ENCODE results near the gene PDE1C.

PDE1C gene

GRCh38 chr7:31819031-31819430, 251.2 kb downstream of the PDE1C start:
- DNase-seq: no peak

GRCh38 chr7:31816810-31817209, 253.4 kb downstream of the PDE1C start:
- DNase-seq: no peak

GRCh38 chr7:31815796-31816195, 254.4 kb downstream of the PDE1C start:
- no peak for DNase-seq

- no peak for DNase-seq
These were observed 256.0 kb downstream of the PDE1C start for GRCh38 chr7:31814187-31814586.

GRCh38 chr7:31811650-31812461, 258.4 kb downstream of the PDE1C start:
- no peak for DNase-seq

GRCh38 chr7:31805209-31805818, 264.9 kb downstream of the PDE1C start:
- DNase-seq: no peak

GRCh38 chr7:31796375-31796774, 273.8 kb downstream of the PDE1C start:
- no peak for DNase-seq

GRCh38 chr7:31794851-31795344, 275.3 kb downstream of the PDE1C start:
- DNase-seq: no peak

GRCh38 chr7:31791881-31792280, 278.3 kb downstream of the PDE1C start:
- no peak for DNase-seq

GRCh38 chr7:31788883-31789680, 281.1 kb downstream of the PDE1C start:
- no peak for DNase-seq

- DNase-seq: no peak
These were observed 281.8 kb downstream of the PDE1C start for GRCh38 chr7:31788445-31788844.

- DNase-seq: no peak
These were observed 283.9 kb downstream of the PDE1C start for GRCh38 chr7:31786326-31786725.

- no peak for DNase-seq
These were observed 285.1 kb downstream of the PDE1C start for GRCh38 chr7:31785101-31785500.

GRCh38 chr7:31783221-31783620, 287.0 kb downstream of the PDE1C start:
- DNase-seq: no peak

GRCh38 chr7:31782411-31782991, 287.7 kb downstream of the PDE1C start:
- DNase-seq: no peak

- DNase-seq: no peak
These were observed 291.9 kb downstream of the PDE1C start for GRCh38 chr7:31778296-31778695.

GRCh38 chr7:31776616-31777015, 293.6 kb downstream of the PDE1C start:
- DNase-seq: no peak

GRCh38 chr7:31775556-31775955, 294.7 kb downstream of the PDE1C start:
- DNase-seq: no peak

- no peak for DNase-seq
These were observed 298.0 kb downstream of the PDE1C start for GRCh38 chr7:31772211-31772610.

- no peak for DNase-seq
These were observed 302.4 kb downstream of the PDE1C start for GRCh38 chr7:31767686-31768358.

GRCh38 chr7:31764462-31764861, 305.7 kb downstream of the PDE1C start:
- no peak for DNase-seq

GRCh38 chr7:31763548-31763947, 306.7 kb downstream of the PDE1C start:
- no peak for DNase-seq

- DNase-seq: no peak
These were observed 308.6 kb downstream of the PDE1C start for GRCh38 chr7:31761646-31762045.

All from CD4-positive, alpha-beta T cell treated with Interleukin-17A for 4 hours (primary cell).